Smooth muscle cell of the umbilical artery (primary cell): ENCODE data around the gene TRIM34. TPM values are rescaled to one million over a fixed set of nuclear protein-coding genes. Genes with fewer than 3 reads are reported as not detected.

Source experiments
- total RNA-seq: library from RNA; depleted of rRNA; stranded (reverse); fragments of >200 nt; gene quantifications from 2 replicates; pipeline ENCODE4 v1.2.3, GENCODE V29; 2014

Gene TRIM34
- 10.7 and 16.7 TPM in 2 replicates for total RNA-seq

GRCh38 chr11:5624489-5625279 lies at the start of gene TRIM34:
Gene TRIM34 (plus strand): TSS chr11:5625001. CDS start chr11:5632332, 7,331 bp downstream.

GRCh38 chr11:5580577-5580976 lies 44.2 kb upstream of the TRIM34 start, which contains the start of gene OR52B6:
Gene OR52B6 (plus strand): TSS chr11:5580877. CDS start chr11:5580877, 0 bp downstream.

GRCh38 chr11:5596607-5597201 lies 28.1 kb upstream of the TRIM34 start, which contains the start of gene TRIM6:
Gene TRIM6 (plus strand): TSS chr11:5596637. CDS start chr11:5596898, 261 bp downstream.

GRCh38 chr11:5684646-5685362 lies 60.0 kb downstream of the TRIM34 start, which contains the start of gene TRIM5:
Gene TRIM5 (minus strand): TSS chr11:5685074. CDS start chr11:5680177, 4,897 bp downstream.

GRCh38 chr11:5689551-5689983 lies 64.8 kb downstream of the TRIM34 start, which contains the start of gene TRIM22:
Gene TRIM22 (plus strand): TSS chr11:5689790. CDS start chr11:5696233, 6,443 bp downstream.

Other genes with a start within 250 kb of the TRIM34 start
- gene OR51M1, start 241.2 kb upstream of the TRIM34 start, total RNA-seq, result not detected in 2 replicates
- not detected in 2 replicates for gene OR51Q1, start 202.9 kb upstream of the TRIM34 start, total RNA-seq
- not detected in 2 replicates for gene OR51I1, start 183.5 kb upstream of the TRIM34 start, total RNA-seq
- gene OR51I2, start 175.7 kb upstream of the TRIM34 start, total RNA-seq, result not detected in 2 replicates
- not detected in 2 replicates for gene OR52D1, start 136.3 kb upstream of the TRIM34 start, total RNA-seq
- gene UBQLN3, start 115.0 kb upstream of the TRIM34 start, total RNA-seq, result 0.14 TPM in 1 of 2 replicates, not detected in the other
- 0.05 and 0.30 TPM in 2 replicates for gene UBQLNL, start 108.3 kb upstream of the TRIM34 start, total RNA-seq
- gene OR52H1, start 76.5 kb upstream of the TRIM34 start, total RNA-seq, result 0.30 and 0.42 TPM in 2 replicates
- gene OR52B6, start 44.1 kb upstream of the TRIM34 start, total RNA-seq, result not detected in 2 replicates
- 4.8 and 8.7 TPM in 2 replicates for gene TRIM6, start 28.4 kb upstream of the TRIM34 start, total RNA-seq
- 39.2 and 54.7 TPM in 2 replicates for gene TRIM5, start 60.1 kb downstream of the TRIM34 start, total RNA-seq
- 134 and 153 TPM in 2 replicates for gene TRIM22, start 64.8 kb downstream of the TRIM34 start, total RNA-seq
- not detected in 2 replicates for gene OR56B1, start 111.4 kb downstream of the TRIM34 start, total RNA-seq
- not detected in 2 replicates for gene OR52N4, start 129.2 kb downstream of the TRIM34 start, total RNA-seq
- not detected in 2 replicates for gene OR52N5, start 158.4 kb downstream of the TRIM34 start, total RNA-seq
- gene OR52N1, start 166.3 kb downstream of the TRIM34 start, total RNA-seq, result 0.09 TPM in 1 of 2 replicates, not detected in the other
- gene OR52N2, start 183.9 kb downstream of the TRIM34 start, total RNA-seq, result not detected in 2 replicates
- gene OR52E6, start 216.9 kb downstream of the TRIM34 start, total RNA-seq, result not detected in 2 replicates
- gene OR52E8, start 232.7 kb downstream of the TRIM34 start, total RNA-seq, result not detected in 2 replicates